Stomach (tissue), 9 donors: ENCODE measurements around the gene MAP3K20. TPM values are rescaled to one million over a fixed set of nuclear protein-coding genes. Genes with fewer than 3 reads are reported as not detected.

Experiments
- DNase-seq, 2 donors: peaks; one replicate each; pipeline versions ENCODE4 v3.0.0 to v3.0.0-alpha.2; 2013 to 2019
- H3K27ac ChIP-seq, 5 donors: fragments of 200-600 bp in 4 of 5; sonication (generic) in 4 of 5; one replicate each; pipeline ENCODE4 v1.5.1; 2013 to 2019; ENCODE audit warnings: mild to moderate bottlenecking in 1 of 5, moderate library complexity in 1 of 5
- H3K27me3 ChIP-seq, 3 donors: fragments of 200-600 bp; sonication (generic); one replicate each; pipeline ENCODE4 v1.5.1; 2017 to 2019; ENCODE audit warnings: mixed run types in 1 of 3
- H3K36me3 ChIP-seq, 4 donors: fragments of 200-600 bp; sonication (generic); 1 replicate in 3 of 4; 2 replicates in 1 of 4; pipeline ENCODE4 v1.5.1; 2016 to 2019
- H3K4me1 ChIP-seq, 4 donors: fragments of 200-600 bp; sonication (generic); one replicate each; pipeline ENCODE4 v1.5.1; 2016 to 2019
- H3K4me3 ChIP-seq, 4 donors: fragments of 200-600 bp; sonication (generic) in 3 of 4; one replicate each; pipeline ENCODE4 v1.5.1; 2016 to 2019; ENCODE audit warnings: mild to moderate bottlenecking in 1 of 4
- H3K9me3 ChIP-seq, 4 donors: fragments of 200-600 bp; sonication (generic); one replicate each; pipeline ENCODE4 v1.5.1; 2016 to 2019
- CTCF ChIP-seq, 7 experiments: fragments of 450-650 bp in 4 of 7; fragments of 200-600 bp in 3 of 7; sonication (generic) in 3 of 7; IDR thresholded peaks; one replicate each; pipeline ENCODE4 v1.5.1; 2016 to 2019; ENCODE audit warnings: antibody characterized with exemption in 7 of 7, control low read depth in 2 of 7, mild to moderate bottlenecking in 1 of 7
- EP300 ChIP-seq: sonication (generic); formaldehyde crosslinking; IDR thresholded peaks from one replicate; pipeline ENCODE4 v1.6.1; 2017; ENCODE audit warnings: antibody characterized with exemption
- POLR2A ChIP-seq, 4 donors: fragments of 450-650 bp; IDR thresholded peaks; one replicate each; pipeline ENCODE4 v1.6.1; 2016; ENCODE audit warnings: antibody characterized with exemption in 4 of 4, control low read depth in 2 of 4, mild to moderate bottlenecking in 1 of 4, moderate library complexity in 1 of 4
- POLR2AphosphoS5 ChIP-seq, 3 donors: sonication (generic); formaldehyde crosslinking; IDR thresholded peaks; one replicate each; pipeline ENCODE4 v1.6.1; 2016; ENCODE audit warnings: antibody characterized with exemption in 3 of 3
- WGBS, 5 donors: extraction: QIAGEN DNeasy Blood & Tissue Kit in 3 of 5; methylation state at CpG; one replicate each; pipeline versions ENCODE4 v1.1.5 to v1.1.7; 2013 to 2018; 5-methylcytosine and 5-hydroxymethylcytosine counted together
- intact Hi-C: fragments of 100-400 bp; cut with DNase I; formaldehyde crosslinking; loops from one replicate; pipeline ENCODE4 v1.15.1; 2023; ENCODE audit warnings: low total_unique reads
- polyA plus RNA-seq, 3 donors: library from polyadenylated mRNA; stranded (reverse); fragments of 200-250 nt; gene quantifications; one replicate each; pipeline ENCODE4 v1.2.3, GENCODE V29; 2013
- total RNA-seq, 5 donors: library from RNA; depleted of rRNA; stranded (reverse); fragments of >200 nt; gene quantifications; one replicate each; pipeline versions ENCODE4 v1.1.0 to v1.2.3, GENCODE V29; 2014 to 2016
- donor health status: healthy with polysubstance abuse.
- donor health status: Bipolar disorder and iron deficiency.
- donor health status: healthy.

MAP3K20 gene
- total and polyA plus RNA-seq, 8 donors = 9.3 to 180 (median 29.2) TPM

GRCh38 chr2:173221132-173221695 lies 145.6 kb downstream of the MAP3K20 start:
- Histone ChIP-seq H3K36me3 (no peaks in the 10 kb centered on the region), H3K27me3 (no peaks in the 10 kb centered on the region), H3K4me1 (peaks cover 0 to 31% (median 13%) of the 10 kb centered on the region in 4 donors), H3K9me3 (no peaks in the 10 kb centered on the region), H3K27ac (no peak overlapping the region), H3K4me3 (no peak overlapping the region)
- TF ChIP-seq POLR2AphosphoS5 (IDR thresholded peaks at IDR 0.05) (no peak), EP300 (no peak), CTCF (IDR thresholded peaks at IDR 0.05) (no peak), POLR2A (IDR thresholded peaks at IDR 0.05) (no peak)
- intact Hi-C loops = no loop called here
- peak in 1 of 2 donors; percentile 14 for DNase-seq
- 83 to 89% (median 85%) methylated on average over 4 of the region's 4 CpGs for WGBS, 5 donors

- H3K9me3 ChIP-seq = no peaks in the 10 kb centered on the region
- intact Hi-C loops = no loop called here
Observed at GRCh38 chr2:173221937-173222594, 146.4 kb downstream of the MAP3K20 start.

GRCh38 chr2:173223871-173224270 lies 148.2 kb downstream of the MAP3K20 start:
- no peak for DNase-seq
- Histone ChIP-seq H3K4me1 (peaks cover 0 to 29% (median 10%) of the 10 kb centered on the region in 4 donors), H3K4me3 (no peak overlapping the region), H3K27me3 (no peaks in the 10 kb centered on the region), H3K27ac (no peak overlapping the region), H3K36me3 (no peaks in the 10 kb centered on the region), H3K9me3 (no peaks in the 10 kb centered on the region)
- TF ChIP-seq POLR2AphosphoS5 (IDR thresholded peaks at IDR 0.05) (no peak), CTCF (IDR thresholded peaks at IDR 0.05) (no peak), POLR2A (IDR thresholded peaks at IDR 0.05) (no peak)
- intact Hi-C loops = no loop called here
- 46 to 78% (median 74%) methylated on average over 2 of the region's 2 CpGs for WGBS, 5 donors

More at GRCh38 chr2:173221937-173222594, 146.4 kb downstream of the MAP3K20 start:
- no peak for TF ChIP-seq POLR2A (IDR thresholded peaks at IDR 0.05)
- no peak for TF ChIP-seq POLR2AphosphoS5 (IDR thresholded peaks at IDR 0.05)
- no peak for TF ChIP-seq EP300
- no peak for TF ChIP-seq CTCF (IDR thresholded peaks at IDR 0.05)
- H3K27me3 ChIP-seq = no peaks in the 10 kb centered on the region
- no peak overlapping the region for H3K27ac ChIP-seq
- WGBS, 5 donors = 63 to 95% (median 88%) methylated on average over 2 of the region's 2 CpGs
- H3K4me1 ChIP-seq = peaks cover 0 to 40% (median 13%) of the 10 kb centered on the region in 4 donors
- DNase-seq = no peak
- H3K36me3 ChIP-seq = no peaks in the 10 kb centered on the region
- no peak overlapping the region for H3K4me3 ChIP-seq

- WGBS, 5 donors = 34 to 60% (median 45%) methylated on average over 7 of the region's 7 CpGs
- H3K4me1 ChIP-seq = peaks cover 0 to 31% (median 12%) of the 10 kb centered on the region in 4 donors
- peaks cover 0 to 8% (median under 1%) of the 10 kb centered on the region in 4 donors for H3K36me3 ChIP-seq
- intact Hi-C loops = no loop called here
- H3K9me3 ChIP-seq = no peaks in the 10 kb centered on the region
- H3K27ac ChIP-seq = no peak overlapping the region
- H3K4me3 ChIP-seq = no peak overlapping the region
- H3K27me3 ChIP-seq = no peaks in the 10 kb centered on the region
- TF ChIP-seq EP300 (no peak), POLR2AphosphoS5 (IDR thresholded peaks at IDR 0.05) (no peak), POLR2A (IDR thresholded peaks at IDR 0.05) (no peak), CTCF (IDR thresholded peaks at IDR 0.05) (no peak)
- peak in 1 of 2 donors; percentile 10 for DNase-seq
Observed at GRCh38 chr2:173226899-173227698, 151.5 kb downstream of the MAP3K20 start.
